Astrocyte (in vitro differentiated cells and primary cell): ENCODE measurements around the gene TCHHL1. TPM values are rescaled to one million over a fixed set of nuclear protein-coding genes. Genes with fewer than 3 reads are reported as not detected.

Experiments used
- DNase-seq: peaks from one replicate; pipeline ENCODE4 v3.0.0-alpha.2; 2010; ENCODE audit warnings: low read depth
- FAIRE-seq: peaks from 2 replicates; lab custom pipeline; 2011; peaks lifted over from hg19 to GRCh38; lab: Jason Lieb, UNC
- H2AFZ ChIP-seq: 2 replicates; pipeline ENCODE4 v1.6.0; 2012; ENCODE audit warnings: low read depth, low read length, inconsistent platforms
- H3K27ac ChIP-seq: 2 replicates; pipeline ENCODE4 v1.5.1; 2011; ENCODE audit warnings: low read depth, low read length, inconsistent platforms
- H3K27me3 ChIP-seq: 2 replicates; pipeline ENCODE4 v1.6.0; 2011; ENCODE audit warnings: low read length, inconsistent platforms; ENCODE audit not compliant: insufficient read depth
- H3K36me3 ChIP-seq: 2 replicates; pipeline ENCODE4 v1.5.1; 2011; ENCODE audit warnings: low read length, inconsistent platforms; ENCODE audit not compliant: insufficient read depth
- H3K4me1 ChIP-seq: 2 replicates; pipeline ENCODE4 v1.5.1; 2011; ENCODE audit warnings: low read length, inconsistent platforms; ENCODE audit not compliant: insufficient read depth
- H3K4me2 ChIP-seq: 2 replicates; pipeline ENCODE4 v1.6.0; 2012; ENCODE audit warnings: low read length, inconsistent platforms
- H3K4me3 ChIP-seq: 2 replicates; pipeline ENCODE4 v1.5.1; 2011; ENCODE audit warnings: low read depth, mild to moderate bottlenecking, low read length, inconsistent platforms; ENCODE audit not compliant: insufficient read depth
- H3K79me2 ChIP-seq: 2 replicates; pipeline ENCODE4 v1.6.0; 2012; ENCODE audit warnings: mild to moderate bottlenecking, low read length, inconsistent platforms; ENCODE audit not compliant: insufficient read depth
- H3K9ac ChIP-seq: 2 replicates; pipeline ENCODE4 v1.6.0; 2012; ENCODE audit warnings: mild to moderate bottlenecking, low read length, inconsistent platforms
- H3K9me3 ChIP-seq: 2 replicates; pipeline ENCODE4 v1.5.1; 2012; ENCODE audit warnings: low read depth, mild to moderate bottlenecking, low read length, inconsistent platforms; ENCODE audit not compliant: insufficient read depth
- H4K20me1 ChIP-seq: 2 replicates; pipeline ENCODE4 v1.6.0; 2012; ENCODE audit warnings: low read length, inconsistent platforms; ENCODE audit not compliant: insufficient read depth
- H3K27ac Mint-ChIP-seq: one replicate; pipeline ENCODE4 v1.8.0; 2021; ENCODE audit warnings: mild to moderate bottlenecking, mixed read lengths; ENCODE audit not compliant: unreplicated experiment
- H3K27me3 Mint-ChIP-seq: one replicate; pipeline ENCODE4 v1.8.0; 2021; ENCODE audit warnings: low read depth, mixed read lengths; ENCODE audit not compliant: unreplicated experiment
- H3K36me3 Mint-ChIP-seq: one replicate; pipeline ENCODE4 v1.8.0; 2021; ENCODE audit warnings: low read depth, mixed read lengths; ENCODE audit not compliant: unreplicated experiment
- H3K4me1 Mint-ChIP-seq: one replicate; pipeline ENCODE4 v1.8.0; 2021; ENCODE audit warnings: low read depth, mixed read lengths; ENCODE audit not compliant: unreplicated experiment
- H3K4me3 Mint-ChIP-seq: one replicate; pipeline ENCODE4 v1.8.0; 2021; ENCODE audit warnings: mild to moderate bottlenecking, moderate library complexity, mixed read lengths; ENCODE audit not compliant: unreplicated experiment
- H3K9me3 Mint-ChIP-seq: one replicate; pipeline ENCODE4 v1.8.0; 2021; ENCODE audit warnings: mild to moderate bottlenecking, mixed read lengths; ENCODE audit not compliant: unreplicated experiment
- EZH2 ChIP-seq: IDR thresholded peaks from 2 replicates; pipeline ENCODE4 v1.6.1; 2012; ENCODE audit warnings: mild to moderate bottlenecking, low read length, inconsistent platforms; ENCODE audit not compliant: insufficient read depth
- total RNA-seq: library from RNA; stranded (reverse); gene quantifications from 2 replicates; pipeline ENCODE4 v1.2.1, GENCODE V29; 2021
- TF ChIP-seq, protein P1 (sequence below): IDR thresholded peaks from 2 replicates; pipeline ENCODE4 v1.5.1; 2011; ENCODE audit warnings: low read depth, mild to moderate bottlenecking, inconsistent platforms, low read length, moderate library complexity; ENCODE audit not compliant: insufficient read depth

The TCHHL1 gene
- total RNA-seq, 1 donor from 2014 or later, result not detected

DNA sequence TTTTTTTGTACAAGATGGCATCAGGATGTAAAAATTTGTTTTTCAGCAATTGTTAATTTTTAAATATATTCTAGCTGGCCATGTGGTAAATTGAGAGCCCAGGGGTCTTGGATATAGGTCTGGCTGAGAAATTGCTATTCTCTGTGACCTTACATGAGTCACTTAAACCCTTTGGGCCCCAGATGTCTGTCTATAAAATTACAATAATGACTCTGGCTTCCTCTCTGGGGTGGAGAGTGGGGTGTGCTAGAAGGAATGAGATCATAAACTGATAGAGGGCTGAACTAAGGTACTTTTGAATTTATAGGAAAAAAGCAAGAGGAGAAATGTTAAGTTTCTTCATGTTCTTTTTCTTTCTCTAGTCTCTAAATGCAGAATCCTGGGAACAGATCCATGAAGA, 38.8 kb upstream of the TCHHL1 start:
- DNase-seq, result no peak
- no peak overlapping the region for H3K27ac Mint-ChIP-seq
- Histone ChIP-seq H4K20me1 (no peaks in the 10 kb centered on the region), H2AFZ (no peak overlapping the region), H3K9ac (no peak overlapping the region), H3K79me2 (no peaks in the 10 kb centered on the region), H3K4me2 (no peak overlapping the region), H3K4me3 (no peak overlapping the region), H3K27ac (no peak overlapping the region), H3K4me1 (no peaks in the 10 kb centered on the region), H3K9me3 (no peaks in the 10 kb centered on the region), H3K27me3 (peaks cover 18% of the 10 kb centered on the region), H3K36me3 (no peaks in the 10 kb centered on the region)
- peaks cover 6% of the 10 kb centered on the region for H3K9me3 Mint-ChIP-seq
- H3K36me3 Mint-ChIP-seq, result no peaks in the 10 kb centered on the region
- H3K4me3 Mint-ChIP-seq, result no peak overlapping the region
- peaks cover 3% of the 10 kb centered on the region for H3K4me1 Mint-ChIP-seq
- peaks cover 61% of the 10 kb centered on the region for H3K27me3 Mint-ChIP-seq
- TF ChIP-seq, protein P1, sequence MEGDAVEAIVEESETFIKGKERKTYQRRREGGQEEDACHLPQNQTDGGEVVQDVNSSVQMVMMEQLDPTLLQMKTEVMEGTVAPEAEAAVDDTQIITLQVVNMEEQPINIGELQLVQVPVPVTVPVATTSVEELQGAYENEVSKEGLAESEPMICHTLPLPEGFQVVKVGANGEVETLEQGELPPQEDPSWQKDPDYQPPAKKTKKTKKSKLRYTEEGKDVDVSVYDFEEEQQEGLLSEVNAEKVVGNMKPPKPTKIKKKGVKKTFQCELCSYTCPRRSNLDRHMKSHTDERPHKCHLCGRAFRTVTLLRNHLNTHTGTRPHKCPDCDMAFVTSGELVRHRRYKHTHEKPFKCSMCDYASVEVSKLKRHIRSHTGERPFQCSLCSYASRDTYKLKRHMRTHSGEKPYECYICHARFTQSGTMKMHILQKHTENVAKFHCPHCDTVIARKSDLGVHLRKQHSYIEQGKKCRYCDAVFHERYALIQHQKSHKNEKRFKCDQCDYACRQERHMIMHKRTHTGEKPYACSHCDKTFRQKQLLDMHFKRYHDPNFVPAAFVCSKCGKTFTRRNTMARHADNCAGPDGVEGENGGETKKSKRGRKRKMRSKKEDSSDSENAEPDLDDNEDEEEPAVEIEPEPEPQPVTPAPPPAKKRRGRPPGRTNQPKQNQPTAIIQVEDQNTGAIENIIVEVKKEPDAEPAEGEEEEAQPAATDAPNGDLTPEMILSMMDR, result no peak
- TF ChIP-seq EZH2, result no peak
- FAIRE-seq, result no peak

DNA sequence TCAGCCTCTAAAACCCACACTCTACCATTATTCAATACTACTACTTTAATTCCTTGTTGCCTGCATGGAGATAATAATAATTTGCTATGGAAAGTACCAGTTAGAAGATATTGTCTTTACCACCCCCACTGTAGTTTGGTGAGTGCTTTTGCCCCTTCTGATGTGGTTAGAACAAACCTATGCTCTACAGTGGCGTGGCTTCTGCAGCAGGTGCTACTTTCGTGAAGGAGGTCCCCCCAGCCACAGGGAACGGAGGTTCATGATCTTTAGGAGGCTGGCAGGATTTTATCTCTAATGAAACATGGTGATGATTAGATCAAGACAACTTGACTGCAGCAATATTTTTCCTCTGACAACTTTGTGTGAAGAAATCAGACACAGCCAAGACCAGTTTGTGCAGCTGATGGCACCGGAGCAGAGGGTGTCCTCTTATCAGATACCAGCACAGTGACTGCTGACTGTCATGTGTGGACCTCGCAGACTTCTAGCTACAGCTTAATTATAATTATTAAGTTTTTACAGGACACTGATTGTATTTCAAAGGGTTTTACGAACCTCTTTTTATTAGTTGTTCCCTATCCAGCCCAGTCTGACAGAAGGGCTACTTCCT, 37.1 kb upstream of the TCHHL1 start:
- TF ChIP-seq EZH2, result no peak
- TF ChIP-seq, protein P1, result no peak
- no peak for DNase-seq
- Histone ChIP-seq H3K9ac (no peak overlapping the region), H2AFZ (no peak overlapping the region), H3K79me2 (no peaks in the 10 kb centered on the region), H3K4me3 (no peak overlapping the region), H3K27ac (no peak overlapping the region), H3K36me3 (no peaks in the 10 kb centered on the region), H4K20me1 (no peaks in the 10 kb centered on the region), H3K9me3 (no peaks in the 10 kb centered on the region), H3K27me3 (peaks cover 15% of the 10 kb centered on the region), H3K4me1 (no peaks in the 10 kb centered on the region), H3K4me2 (no peak overlapping the region)
- Mint-ChIP-seq H3K9me3 (peaks cover 6% of the 10 kb centered on the region), H3K4me3 (no peak overlapping the region), H3K4me1 (peaks cover 3% of the 10 kb centered on the region), H3K27ac (no peak overlapping the region), H3K36me3 (no peaks in the 10 kb centered on the region), H3K27me3 (peaks cover 71% of the 10 kb centered on the region)
- no peak for FAIRE-seq

DNA sequence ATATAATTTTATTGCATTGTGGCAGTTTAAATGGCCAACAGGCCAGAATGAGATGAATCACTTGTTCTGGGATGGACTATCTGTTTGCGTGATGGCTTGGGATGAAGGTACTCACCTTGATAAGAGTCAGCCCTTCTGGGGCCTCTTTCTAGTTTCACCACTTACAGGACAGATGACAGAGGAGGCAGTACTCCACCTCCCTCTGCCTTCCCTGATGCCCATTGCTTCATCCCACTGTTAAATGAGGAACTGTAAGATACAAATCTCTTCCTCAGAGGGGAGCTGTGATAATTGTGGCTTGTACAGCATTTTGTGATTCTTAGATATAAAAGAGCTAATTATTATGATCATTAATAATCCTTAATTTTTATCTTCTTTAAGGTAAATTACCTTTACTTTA, 30.1 kb upstream of the TCHHL1 start:
- H3K27me3 Mint-ChIP-seq, result peaks cover 72% of the 10 kb centered on the region
- FAIRE-seq, result no peak

More for the DNA sequence above, 30.1 kb upstream of the TCHHL1 start:
- H3K36me3 Mint-ChIP-seq, result no peaks in the 10 kb centered on the region
- no peak for DNase-seq
- Histone ChIP-seq H3K36me3 (no peaks in the 10 kb centered on the region), H3K4me1 (no peaks in the 10 kb centered on the region), H3K9me3 (no peaks in the 10 kb centered on the region), H3K27me3 (peaks cover 30% of the 10 kb centered on the region), H3K4me3 (no peak overlapping the region), H3K4me2 (no peak overlapping the region), H3K79me2 (no peaks in the 10 kb centered on the region), H4K20me1 (no peaks in the 10 kb centered on the region), H2AFZ (no peak overlapping the region), H3K27ac (no peak overlapping the region), H3K9ac (no peak overlapping the region)
- TF ChIP-seq, protein P1, result no peak
- TF ChIP-seq EZH2, result no peak
- no peaks in the 10 kb centered on the region for H3K4me1 Mint-ChIP-seq
- no peak overlapping the region for H3K27ac Mint-ChIP-seq
- no peaks in the 10 kb centered on the region for H3K9me3 Mint-ChIP-seq
- H3K4me3 Mint-ChIP-seq, result no peak overlapping the region
